ENCODE results near the gene GATC.

GATC gene, protein sequence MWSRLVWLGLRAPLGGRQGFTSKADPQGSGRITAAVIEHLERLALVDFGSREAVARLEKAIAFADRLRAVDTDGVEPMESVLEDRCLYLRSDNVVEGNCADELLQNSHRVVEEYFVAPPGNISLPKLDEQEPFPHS

DNA sequence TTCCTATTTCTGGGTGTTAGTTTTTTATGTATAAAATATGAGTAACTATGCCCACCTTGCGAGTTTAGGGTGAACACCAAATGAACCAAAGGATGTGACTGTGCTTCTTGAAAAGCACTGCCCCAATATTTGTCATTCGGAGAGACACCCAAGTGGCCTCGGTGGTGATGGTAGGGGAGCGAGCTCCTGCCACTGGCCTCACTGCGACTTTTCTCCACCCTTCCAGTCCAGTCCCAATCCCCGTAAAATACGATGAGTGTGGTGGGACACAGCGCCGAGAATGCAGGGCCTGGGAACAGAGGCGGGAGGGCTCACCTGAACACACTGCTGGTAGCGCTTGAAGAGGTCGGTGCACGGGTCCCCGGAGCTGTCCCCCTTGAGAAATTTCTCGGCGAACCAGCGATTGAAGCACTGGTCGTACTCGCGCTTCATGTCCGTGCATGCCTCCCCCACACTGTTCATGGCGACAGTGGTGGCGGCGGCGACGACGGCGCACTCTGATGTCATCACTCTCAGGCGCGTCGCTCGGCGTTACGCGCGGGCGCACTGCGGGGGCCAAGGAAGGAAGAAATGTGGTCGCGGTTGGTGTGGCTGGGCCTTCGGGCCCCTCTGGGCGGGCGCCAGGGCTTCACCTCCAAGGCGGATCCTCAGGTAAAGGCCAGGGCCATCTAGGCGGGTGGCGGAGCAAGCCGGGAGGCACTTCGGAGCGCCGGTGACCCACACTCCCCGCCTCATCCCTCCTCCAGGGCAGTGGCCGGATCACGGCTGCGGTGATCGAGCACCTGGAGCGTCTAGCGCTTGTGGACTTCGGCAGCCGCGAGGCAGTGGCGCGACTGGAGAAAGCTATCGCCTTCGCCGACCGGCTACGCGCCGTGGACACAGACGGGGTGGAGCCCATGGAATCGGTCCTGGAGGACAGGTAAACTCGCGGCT lies at the start of gene GATC, which contains the start of gene TRIAP1:
Gene GATC, plus strand, starts transcription at position 534 of the 933 bp plus-strand sequence. Its CDS starts 37 bp downstream, at position 571.
Gene TRIAP1, minus strand, starts transcription at position 474 of the 933 bp plus-strand sequence. Its CDS starts 12 bp downstream, at position 462.
- DNase-seq, result peak; percentile 89 to 91

DNA sequence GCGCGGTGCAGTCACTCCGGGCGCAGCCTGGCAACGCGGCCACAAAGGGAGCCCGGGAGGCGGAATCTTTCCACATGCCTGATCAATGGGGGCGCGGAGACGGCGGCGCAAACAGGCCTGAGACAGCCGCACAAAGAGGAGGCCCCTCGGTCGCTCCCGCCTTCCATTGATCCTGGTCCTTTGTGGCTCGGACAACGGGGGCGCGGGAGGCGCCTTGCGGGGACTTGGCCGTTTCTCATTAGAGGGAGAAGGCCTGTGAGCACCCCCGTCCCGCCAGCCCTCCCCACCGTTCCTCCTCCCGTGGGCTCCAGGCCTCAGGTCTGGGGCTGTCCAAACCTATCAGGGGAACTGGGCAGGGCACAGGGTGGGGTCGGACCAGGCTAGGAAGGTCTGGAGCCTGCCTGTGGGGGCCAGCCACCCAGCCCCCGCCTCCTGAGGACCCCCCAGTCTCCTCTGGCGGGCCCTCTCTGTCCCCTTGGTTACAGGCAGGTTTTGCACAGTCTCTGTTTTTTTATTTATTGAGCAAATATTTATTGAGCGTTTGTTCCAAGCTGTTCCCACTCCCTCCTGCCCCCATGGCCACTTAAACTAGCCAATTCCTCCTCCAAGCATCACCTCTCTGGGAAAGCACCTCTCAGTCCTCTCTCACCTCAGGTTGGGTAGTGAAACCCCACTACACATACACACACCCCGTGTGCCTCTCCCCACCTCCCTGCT lies 48.3 kb upstream of the GATC start:
- no peak for DNase-seq

DNA sequence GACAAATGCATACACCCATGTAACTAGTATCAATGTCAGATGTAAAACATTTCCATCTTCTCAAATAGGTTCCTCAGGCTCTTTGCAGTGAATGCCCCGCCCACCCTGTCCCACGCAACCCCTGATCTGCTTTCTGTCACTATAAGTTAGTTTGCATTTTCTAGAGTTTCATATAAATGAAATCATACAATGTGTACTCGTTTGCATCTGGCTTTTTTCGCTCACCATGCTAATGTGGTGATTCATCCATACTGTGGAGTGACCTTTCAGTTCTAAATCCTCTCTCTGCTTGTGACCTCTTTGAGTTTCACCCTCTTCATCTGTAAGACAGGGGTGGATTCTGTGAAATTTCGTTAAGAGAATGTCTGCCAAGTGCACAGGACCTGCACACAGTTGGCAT lies 46.7 kb upstream of the GATC start:
- DNase-seq, result peak; percentile 9 to 18

DNA sequence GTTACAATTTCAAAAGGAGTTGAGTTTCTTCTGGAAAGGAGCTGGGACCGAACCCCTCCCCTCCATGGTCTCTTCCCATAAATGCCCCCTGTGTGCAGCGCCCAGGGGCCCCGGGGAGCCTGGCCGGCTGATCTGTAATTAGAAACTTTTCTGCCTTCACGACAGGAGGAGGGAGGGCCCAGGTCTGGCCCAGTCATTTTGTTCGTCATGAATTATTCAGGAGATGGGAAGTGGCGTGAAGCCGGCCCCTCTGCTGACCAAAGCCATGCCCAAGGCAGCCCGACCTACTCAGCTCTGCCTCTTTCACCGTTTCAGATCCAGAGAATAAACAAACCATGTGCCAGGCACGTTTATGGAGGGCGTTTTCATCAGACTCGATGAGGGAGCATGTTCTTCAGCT lies 44.0 kb upstream of the GATC start:
- no peak for DNase-seq

DNA sequence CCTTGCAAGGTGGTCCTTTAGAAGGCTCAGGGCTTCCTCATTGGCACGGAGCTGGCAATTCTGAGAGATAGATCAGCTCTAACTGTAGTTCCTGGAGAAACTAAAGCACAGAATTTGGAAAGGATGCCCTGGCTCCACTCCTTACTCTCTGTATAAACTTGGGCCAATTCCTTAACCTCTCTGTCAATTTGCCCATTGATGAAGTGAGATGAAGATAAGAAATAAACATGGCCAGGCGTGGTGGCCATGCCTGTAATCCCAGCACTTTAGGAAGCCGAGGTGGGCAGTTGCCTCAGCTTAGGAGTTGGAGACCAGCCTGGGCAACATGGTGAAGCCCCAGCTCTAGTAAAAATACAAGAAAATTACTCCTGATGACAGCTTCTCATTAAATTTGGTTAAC lies 42.4 kb upstream of the GATC start:
- DNase-seq, result no peak

DNA sequence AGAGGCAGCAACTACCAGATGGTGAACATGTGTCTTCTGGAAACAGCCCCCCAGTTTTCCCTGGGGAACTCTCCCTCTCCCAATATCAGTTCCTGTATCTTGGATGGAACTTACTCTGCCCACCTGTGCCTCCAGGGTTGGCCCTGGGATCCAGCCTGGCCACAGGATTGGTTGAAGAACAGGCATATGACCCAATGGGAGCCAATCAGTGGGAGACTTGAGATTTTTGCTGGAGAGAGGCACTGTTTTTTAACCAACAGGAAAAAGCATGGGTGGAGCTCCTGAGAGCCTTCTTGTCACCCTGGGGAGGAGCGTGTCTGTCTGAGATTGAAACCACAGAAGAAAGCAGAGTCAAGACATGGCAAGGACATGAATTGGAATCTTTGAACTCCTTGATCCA lies 42.0 kb upstream of the GATC start:
- no peak for DNase-seq

DNA sequence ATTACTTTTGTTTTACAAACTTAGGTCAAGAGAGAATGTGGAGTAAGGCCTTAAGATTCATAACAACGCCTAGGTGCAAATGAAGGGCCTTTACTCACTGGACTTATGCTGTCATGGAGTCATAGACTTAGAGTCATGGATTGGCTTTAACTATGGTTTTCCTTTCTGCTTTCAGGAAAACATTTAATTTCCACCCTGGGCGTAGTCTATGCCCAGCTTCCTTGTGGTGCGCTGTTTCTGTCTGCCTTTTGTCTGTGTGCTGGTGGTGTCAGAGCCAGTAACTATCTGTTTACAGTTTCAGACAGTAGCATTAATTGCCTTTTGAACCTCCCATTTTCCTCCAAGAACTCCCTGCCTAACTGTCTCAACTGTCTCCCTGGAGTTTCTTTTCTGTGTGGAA lies 40.2 kb upstream of the GATC start:
- no peak for DNase-seq

DNA sequence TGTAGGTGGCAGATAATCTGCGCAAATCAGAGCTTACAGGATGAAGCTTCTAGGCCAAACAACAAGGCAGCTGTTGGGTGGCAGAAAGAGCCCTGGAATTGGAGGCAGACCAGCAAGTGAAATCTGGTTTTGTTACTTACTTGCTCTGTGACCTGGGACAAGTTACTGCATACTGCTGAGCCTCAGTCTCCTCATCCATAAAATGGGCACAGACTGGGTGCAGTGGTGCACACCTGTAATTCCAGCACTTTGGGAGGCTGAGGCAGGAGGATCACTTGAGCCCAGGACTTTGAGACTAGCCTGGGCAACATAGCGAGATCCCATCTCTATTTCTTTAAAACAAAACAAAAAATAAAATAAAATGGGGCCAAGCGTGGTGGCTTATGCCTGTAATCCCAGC lies 39.7 kb upstream of the GATC start:
- DNase-seq, result no peak

DNA sequence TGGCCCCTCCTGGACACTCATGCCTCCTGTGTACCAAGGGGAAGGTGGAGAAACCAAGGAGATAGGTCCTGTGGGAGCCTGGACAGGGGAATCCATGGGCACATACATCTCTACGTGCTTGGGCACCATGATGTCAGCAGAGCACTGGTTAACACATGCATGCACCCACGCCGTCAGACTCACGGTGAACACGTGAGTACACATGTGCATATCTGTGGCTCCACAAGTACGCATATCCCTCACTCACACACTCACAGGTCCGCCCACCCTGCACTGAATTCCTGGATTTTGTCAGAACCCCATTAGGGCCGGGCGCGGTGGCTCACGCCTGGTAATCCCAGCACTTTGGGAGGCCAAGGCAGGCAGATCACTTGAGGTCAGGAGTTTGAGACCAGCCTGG lies 37.5 kb upstream of the GATC start:
- no peak for DNase-seq

DNA sequence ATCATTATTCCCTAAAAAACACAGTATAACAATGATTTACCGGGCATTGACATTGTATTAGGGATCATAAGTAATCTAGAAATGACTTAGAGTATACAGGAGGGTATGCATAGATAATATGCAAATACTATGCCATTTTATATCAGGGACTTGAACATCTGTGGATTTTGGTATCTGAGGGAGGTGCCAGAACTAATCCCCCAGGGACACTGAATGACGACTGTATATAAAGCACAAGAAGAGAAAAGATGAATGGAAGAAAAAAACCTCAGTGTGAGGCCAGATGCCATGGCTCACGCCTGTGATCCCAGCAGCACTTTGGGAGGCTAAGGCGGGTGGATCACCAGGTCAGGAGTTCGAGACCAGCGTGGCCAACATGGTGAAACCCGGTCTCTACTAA lies 33.8 kb upstream of the GATC start:
- DNase-seq, result no peak

DNA sequence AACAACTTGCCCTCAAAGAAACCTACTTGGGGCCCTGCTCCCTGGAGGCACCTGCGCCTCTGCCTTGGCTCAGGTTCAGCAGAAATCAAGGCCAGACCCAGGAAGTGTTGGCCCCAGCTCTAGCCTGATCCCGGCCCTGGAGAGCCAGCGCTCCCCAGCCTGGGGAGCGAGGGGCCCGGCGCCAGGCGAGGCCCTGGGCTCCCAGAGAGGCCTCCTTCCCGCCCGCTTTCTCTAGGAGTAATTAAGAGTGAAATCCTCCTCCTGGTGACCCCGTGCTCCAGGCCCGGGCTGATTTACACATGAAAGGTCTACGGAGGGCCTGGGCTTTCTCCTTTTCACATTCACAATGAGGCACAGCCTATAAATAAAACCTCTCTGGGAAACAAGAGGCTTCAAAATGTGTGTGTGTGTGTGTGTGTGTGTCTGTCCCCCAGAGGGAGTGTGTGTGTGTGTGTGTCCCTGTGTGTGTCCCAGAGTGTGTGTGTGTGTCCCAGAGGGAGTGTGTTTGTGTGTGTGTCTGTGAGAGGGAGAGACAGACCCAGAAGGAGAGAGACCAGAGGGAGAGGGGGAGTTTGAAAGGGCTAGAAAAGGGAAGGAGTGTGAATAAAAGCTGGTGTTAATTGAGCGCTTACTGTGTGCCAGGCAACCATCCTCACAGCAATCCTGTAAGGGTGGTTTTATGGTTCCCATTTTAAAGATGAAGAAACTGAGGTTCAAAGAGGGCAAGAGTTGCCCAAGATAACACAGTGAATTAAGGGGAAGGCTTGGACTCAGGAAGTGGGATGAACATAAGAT lies 32.1 kb upstream of the GATC start:
- no peak for DNase-seq

DNA sequence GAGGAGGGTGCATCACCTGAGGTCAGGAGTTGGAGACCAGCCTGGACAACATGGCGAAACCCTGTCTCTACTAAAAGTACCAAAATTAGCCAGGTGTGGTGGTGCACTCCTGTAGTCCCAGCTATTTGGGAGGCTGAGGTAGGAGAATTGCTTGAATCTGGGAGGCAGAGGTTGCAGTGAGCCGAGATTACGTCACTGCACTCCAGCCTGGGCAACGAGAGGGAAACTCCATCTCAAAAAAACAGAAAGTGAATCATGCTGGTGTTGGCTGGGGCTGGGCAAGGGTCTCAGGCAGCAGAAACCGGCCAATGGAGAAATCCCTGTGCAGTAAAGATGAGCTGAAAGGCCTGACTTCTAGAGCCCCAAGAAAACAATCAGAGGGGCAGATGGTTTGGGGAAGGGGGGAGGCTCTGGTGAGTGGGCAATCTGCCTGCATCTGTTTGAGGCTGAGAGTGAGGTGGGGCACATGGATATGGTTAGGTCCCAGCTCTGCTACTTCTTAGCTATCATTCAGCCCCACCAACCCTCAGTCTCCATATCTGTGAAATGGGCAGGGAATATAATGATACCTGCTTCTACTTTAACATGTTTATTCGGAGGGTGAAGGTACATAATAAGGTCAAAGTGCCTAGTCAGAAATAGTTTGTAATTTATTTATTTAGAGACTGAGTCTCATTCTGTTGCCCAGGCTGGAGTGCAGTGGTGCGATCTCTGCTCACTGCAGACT lies 29.6 kb upstream of the GATC start:
- no peak for DNase-seq

DNA sequence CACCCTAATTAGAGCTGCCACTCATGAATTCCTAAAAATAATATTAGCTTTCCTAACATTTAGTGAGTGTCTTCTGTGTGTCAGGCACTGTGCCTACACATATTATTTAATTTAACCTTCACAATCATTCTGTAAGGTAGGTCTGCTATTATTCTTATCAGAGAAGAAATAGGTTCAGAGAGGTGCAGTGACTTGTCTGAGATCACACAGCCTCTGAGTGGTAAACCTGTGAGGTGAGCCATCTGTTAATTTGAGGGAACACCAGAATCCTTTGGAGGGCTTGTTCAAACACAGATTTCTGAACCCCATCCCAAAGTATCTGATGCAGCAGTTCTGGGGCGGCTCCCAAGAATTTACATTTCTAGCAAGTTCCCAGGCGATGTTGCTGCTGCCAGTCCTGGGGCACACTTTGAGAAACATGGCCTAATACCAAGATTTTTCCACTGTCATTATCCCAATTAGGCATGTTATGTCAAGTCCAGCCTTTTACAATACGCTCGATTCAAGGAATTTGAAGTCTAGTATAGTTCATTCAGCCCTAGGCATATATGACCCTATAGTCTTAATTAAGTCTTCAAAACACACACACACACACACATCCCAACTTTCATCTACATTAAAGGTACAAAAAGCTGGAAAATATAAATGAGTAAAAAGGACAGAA lies 28.2 kb upstream of the GATC start:
- no peak for DNase-seq

DNA sequence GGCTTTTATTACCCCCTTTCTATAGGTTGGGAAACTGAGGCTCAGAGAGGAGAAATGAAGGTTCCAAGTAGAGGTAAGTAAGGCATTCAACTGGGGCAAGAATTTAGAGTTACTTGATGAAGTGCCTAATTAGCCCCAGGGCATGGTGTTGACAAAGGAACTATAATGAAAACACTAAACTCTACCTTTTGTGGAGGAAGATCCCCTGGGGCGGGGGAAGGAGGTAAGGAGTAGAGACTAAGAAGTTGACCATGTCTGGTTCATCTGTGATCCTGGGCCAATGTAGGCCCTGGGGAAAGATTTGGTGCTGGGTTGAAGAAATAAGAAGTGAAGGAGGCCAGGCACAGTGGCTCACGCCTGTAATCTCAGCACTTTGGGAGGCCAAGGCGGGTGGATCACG lies 24.5 kb upstream of the GATC start:
- no peak for DNase-seq

DNA sequence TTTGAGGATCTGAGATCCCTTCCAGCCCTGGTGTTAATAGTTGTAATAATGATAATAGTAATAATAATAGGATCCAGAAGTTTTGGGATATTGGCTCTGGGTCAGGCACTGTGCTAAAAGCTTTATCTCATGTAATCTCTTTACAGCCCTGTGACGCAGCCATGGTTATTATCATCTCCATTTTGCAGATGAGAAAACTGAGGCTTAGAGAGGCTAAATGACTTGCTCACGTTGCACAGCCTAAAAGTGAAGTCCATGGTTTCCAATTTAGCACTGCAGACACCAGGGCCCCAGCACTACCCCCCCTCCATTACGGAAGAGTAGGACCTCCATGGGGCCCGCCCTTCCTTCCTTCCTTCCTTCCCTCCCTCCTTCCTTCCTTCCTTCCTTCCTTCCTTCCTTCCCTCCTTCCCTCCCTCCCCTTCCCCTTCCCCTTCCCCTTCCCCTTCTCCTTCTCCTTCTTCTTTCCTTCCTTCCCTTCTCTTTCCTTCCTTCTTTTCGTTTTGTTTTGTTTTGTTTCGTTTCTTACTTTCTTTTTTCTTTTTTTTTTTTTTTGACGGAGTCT lies 23.3 kb upstream of the GATC start:
- no peak for DNase-seq

DNA sequence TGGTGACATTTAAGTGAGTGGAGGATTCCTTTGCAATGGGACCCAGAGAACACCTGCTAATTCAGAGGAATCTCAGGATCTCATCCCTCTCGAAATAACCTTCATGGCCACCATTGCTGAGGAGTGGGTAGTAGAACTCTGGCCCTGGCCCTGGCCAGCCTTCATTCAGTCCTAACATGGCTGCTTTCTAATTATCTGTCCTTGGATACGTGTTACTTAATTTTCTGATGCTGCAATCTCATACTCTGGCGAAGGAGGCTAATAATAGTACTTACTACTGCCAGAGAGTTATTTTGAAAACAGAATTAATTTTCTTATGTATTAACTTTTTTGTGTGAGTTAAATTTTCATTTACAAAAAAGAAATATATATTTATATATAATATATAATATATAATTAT lies 20.4 kb upstream of the GATC start:
- no peak for DNase-seq

DNA sequence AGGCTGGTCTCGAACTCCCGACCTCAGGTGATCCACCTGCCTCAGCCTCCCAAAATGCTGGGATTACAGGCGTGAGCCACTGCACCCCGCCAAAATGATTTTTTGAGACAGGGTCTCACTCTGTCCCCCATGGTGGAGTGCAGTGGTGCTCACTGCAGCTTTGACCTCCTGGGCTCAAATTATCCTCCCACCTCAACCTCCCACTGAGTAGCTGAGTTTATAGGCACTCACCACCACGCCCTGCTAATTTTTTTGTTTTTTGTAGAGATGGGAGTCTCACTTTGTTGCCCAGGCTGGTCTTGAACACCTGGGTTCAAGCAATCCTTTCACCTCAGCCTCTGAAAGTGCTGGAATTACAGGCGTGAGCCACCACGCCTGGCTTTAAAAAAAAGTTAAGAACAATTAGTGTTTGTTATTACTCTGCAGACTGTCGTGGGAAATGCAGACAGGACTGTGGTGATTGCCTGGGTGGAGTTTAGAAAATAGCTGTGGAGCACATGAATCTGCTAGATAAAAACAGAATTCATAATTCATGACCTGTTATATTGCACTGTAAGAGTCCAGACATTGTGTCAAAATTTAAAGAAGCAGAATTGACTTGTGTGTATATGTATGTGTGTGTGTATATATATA lies 17.5 kb upstream of the GATC start:
- DNase-seq, result no peak

DNA sequence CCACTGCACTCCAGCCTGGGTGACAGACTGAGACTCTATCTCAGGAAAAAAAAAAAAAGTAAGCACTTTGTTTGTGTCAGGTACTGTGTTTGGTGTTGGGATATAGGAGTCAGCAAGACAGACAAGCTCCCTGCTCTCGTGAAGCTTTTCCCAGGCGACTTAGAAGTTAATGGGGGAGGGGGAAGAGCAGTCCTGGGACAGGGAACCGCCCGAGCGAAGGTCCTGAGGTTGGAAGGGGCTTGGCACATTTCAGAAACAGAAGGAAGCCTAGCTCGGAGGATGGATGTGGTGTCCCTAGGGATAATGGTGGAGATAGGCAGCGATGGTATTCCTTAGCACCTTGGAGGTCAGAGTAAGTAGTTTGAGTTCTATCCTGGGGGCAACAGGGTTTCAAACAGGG lies 16.9 kb upstream of the GATC start:
- no peak for DNase-seq

DNA sequence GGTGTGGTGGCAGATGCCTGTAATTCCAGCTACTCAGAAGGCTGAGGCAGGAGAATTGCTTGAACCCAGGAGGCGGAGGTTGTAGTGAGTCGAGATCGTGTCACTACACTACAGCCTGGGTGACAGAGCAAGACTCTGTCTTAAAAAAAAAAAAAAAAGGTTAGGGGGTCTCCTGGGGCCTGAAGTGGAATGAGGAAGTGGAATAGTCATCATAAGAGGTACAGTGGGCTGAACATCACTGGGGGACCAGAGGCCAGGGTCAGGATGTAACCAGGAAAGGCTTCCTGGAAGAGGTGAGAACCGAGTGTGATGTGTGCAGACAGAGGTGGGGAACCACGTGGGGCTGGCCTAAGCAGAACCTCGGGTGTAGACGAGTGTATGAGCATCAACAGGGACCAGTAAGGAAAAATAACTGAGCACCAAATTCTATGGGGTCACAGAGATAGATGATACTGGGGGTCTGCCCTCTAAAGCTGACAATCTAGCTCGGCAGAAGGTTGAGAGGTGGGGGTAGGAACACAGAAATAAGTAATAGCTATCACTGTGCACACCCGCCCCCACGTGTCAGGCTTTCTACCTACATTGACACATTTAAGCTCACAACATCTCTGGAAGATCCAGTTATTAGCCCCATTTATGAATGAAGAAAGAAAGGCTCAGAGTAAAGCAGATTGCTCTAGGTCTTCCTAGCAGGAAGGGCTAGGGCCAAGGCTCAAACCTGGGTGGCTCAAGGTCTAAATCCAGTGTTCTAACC lies 13.3 kb upstream of the GATC start:
- DNase-seq, result no peak

All from activated CD4-positive, alpha-beta T cell treated with anti-CD3 and anti-CD28 coated beads, Interleukin-2, amount 50 U/mL, for 48 hours (primary cell).